Ishikawa (cell line): ENCODE measurements around the gene FAM83F.

Source experiments
- CEBPB ChIP-seq: IDR thresholded peaks from 2 replicates; pipeline ENCODE4 v1.6.1; 2012
- CREB1 ChIP-seq: IDR thresholded peaks from 2 replicates; pipeline ENCODE4 v1.6.1; 2012; ENCODE audit warnings: low read depth
- EGR1 ChIP-seq: IDR thresholded peaks from 2 replicates; pipeline ENCODE4 v1.6.1; 2012
- EP300 ChIP-seq: IDR thresholded peaks from 2 replicates; pipeline ENCODE4 v1.6.1; 2012; ENCODE audit warnings: borderline replicate concordance
- RAD21 ChIP-seq: IDR thresholded peaks from 2 replicates; pipeline ENCODE4 v1.6.1; 2012; ENCODE audit warnings: low read depth
- TAF1 ChIP-seq: IDR thresholded peaks from 2 replicates; pipeline ENCODE4 v1.6.1; 2012; ENCODE audit warnings: low read depth, mild to moderate bottlenecking
- TEAD4 ChIP-seq: IDR thresholded peaks from 2 replicates; pipeline ENCODE4 v1.6.1; 2012
- USF1 ChIP-seq: IDR thresholded peaks from 2 replicates; pipeline ENCODE4 v1.6.1; 2012
- YY1 ChIP-seq: IDR thresholded peaks from 2 replicates; pipeline ENCODE4 v1.6.1; 2012; ENCODE audit warnings: low read depth
- TF ChIP-seq, protein P1 (sequence below): IDR thresholded peaks from 2 replicates; pipeline ENCODE4 v1.6.1; 2012
- TF ChIP-seq, protein P2 (sequence below): IDR thresholded peaks from 2 replicates; pipeline ENCODE4 v1.6.1; 2012; ENCODE audit warnings: low read depth, mild to moderate bottlenecking

GRCh38 chr22:40042312-40042711, 47.6 kb downstream of the FAM83F start:
- TF ChIP-seq RAD21: no peak
- TF ChIP-seq EGR1: no peak
- TF ChIP-seq TAF1: no peak
- no peak for TF ChIP-seq USF1
- TF ChIP-seq CREB1: no peak
- no peak for TF ChIP-seq YY1
- no peak for TF ChIP-seq EP300
- no peak for TF ChIP-seq TEAD4
- TF ChIP-seq CEBPB: no peak
- TF ChIP-seq, protein P1, sequence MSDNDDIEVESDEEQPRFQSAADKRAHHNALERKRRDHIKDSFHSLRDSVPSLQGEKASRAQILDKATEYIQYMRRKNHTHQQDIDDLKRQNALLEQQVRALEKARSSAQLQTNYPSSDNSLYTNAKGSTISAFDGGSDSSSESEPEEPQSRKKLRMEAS: no peak
- TF ChIP-seq, protein P2, sequence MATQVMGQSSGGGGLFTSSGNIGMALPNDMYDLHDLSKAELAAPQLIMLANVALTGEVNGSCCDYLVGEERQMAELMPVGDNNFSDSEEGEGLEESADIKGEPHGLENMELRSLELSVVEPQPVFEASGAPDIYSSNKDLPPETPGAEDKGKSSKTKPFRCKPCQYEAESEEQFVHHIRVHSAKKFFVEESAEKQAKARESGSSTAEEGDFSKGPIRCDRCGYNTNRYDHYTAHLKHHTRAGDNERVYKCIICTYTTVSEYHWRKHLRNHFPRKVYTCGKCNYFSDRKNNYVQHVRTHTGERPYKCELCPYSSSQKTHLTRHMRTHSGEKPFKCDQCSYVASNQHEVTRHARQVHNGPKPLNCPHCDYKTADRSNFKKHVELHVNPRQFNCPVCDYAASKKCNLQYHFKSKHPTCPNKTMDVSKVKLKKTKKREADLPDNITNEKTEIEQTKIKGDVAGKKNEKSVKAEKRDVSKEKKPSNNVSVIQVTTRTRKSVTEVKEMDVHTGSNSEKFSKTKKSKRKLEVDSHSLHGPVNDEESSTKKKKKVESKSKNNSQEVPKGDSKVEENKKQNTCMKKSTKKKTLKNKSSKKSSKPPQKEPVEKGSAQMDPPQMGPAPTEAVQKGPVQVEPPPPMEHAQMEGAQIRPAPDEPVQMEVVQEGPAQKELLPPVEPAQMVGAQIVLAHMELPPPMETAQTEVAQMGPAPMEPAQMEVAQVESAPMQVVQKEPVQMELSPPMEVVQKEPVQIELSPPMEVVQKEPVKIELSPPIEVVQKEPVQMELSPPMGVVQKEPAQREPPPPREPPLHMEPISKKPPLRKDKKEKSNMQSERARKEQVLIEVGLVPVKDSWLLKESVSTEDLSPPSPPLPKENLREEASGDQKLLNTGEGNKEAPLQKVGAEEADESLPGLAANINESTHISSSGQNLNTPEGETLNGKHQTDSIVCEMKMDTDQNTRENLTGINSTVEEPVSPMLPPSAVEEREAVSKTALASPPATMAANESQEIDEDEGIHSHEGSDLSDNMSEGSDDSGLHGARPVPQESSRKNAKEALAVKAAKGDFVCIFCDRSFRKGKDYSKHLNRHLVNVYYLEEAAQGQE: no peak
